MM.1S (cell line): ENCODE measurements around the gene TCF21.

Source experiments
- EZH2 ChIP-seq: fragments of 300-600 bp; sonication (generic); optimal IDR thresholded peaks from 2 replicates; pipeline ENCODE3; 2017; ENCODE audit warnings: low read depth, mild to moderate bottlenecking, antibody characterized with exemption, low read length, mixed read lengths
- TF ChIP-seq, protein P1 (sequence below): fragments of 300-600 bp; sonication (generic); IDR thresholded peaks from 2 replicates; pipeline ENCODE4 v1.5.1; 2016; ENCODE audit warnings: antibody characterized with exemption, low read length, mixed read lengths

DNA sequence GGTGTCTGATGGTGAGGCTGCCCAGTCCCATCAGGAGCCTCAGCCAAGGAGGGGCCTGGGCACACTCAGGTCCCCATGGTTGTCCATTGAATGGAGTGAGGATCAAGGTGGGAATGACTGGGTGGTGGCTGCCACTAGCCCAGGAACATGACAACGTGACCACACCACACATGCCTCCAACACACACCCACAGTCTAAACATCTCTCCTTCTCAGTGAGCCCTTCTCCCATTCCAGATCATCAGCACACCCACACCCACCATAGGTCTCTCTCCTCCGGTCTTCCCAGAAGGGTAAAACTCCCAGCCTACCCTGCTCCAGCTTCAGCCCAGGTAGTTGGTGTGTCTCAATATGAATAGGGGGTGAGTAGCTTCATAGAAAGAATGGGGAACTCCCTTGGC, 5.5 kb downstream of the TCF21 start:
- TF ChIP-seq EZH2 = no peak
- TF ChIP-seq, protein P1, sequence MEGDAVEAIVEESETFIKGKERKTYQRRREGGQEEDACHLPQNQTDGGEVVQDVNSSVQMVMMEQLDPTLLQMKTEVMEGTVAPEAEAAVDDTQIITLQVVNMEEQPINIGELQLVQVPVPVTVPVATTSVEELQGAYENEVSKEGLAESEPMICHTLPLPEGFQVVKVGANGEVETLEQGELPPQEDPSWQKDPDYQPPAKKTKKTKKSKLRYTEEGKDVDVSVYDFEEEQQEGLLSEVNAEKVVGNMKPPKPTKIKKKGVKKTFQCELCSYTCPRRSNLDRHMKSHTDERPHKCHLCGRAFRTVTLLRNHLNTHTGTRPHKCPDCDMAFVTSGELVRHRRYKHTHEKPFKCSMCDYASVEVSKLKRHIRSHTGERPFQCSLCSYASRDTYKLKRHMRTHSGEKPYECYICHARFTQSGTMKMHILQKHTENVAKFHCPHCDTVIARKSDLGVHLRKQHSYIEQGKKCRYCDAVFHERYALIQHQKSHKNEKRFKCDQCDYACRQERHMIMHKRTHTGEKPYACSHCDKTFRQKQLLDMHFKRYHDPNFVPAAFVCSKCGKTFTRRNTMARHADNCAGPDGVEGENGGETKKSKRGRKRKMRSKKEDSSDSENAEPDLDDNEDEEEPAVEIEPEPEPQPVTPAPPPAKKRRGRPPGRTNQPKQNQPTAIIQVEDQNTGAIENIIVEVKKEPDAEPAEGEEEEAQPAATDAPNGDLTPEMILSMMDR = no peak
